NB4 (cell line): ENCODE measurements around the gene SND1.

Source experiments
- POLR2A ChIP-seq: IDR thresholded peaks from 2 replicates; pipeline ENCODE4 v1.6.1; 2011; ENCODE audit warnings: mild to moderate bottlenecking; ENCODE audit not compliant: insufficient read length; ENCODE audit errors: extremely low read depth
- TF ChIP-seq, protein P1 (sequence below): IDR thresholded peaks from one replicate; pipeline ENCODE4 v1.5.1; 2012; ENCODE audit warnings: low read depth, low read length

DNA sequence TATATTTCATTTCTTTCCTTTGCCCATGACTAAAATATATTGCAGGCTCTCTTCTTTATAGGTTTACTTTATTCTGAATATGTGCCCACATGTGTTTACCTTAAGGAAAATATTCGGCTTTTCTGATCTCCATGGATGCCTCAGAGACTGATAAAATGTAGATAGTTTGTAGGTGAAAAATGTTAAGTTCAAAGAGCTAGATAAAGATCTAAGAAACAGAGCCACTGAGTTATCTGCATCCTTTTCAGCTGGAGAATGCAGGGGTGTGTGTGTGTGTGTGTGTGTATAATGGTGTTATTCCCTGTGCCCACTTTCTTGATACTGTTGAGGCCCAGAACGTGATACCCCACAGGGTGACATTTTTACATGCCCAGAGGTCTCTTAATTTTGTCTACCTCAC, 228.5 kb downstream of the SND1 start:
- no peak for TF ChIP-seq POLR2A
- TF ChIP-seq, protein P1, sequence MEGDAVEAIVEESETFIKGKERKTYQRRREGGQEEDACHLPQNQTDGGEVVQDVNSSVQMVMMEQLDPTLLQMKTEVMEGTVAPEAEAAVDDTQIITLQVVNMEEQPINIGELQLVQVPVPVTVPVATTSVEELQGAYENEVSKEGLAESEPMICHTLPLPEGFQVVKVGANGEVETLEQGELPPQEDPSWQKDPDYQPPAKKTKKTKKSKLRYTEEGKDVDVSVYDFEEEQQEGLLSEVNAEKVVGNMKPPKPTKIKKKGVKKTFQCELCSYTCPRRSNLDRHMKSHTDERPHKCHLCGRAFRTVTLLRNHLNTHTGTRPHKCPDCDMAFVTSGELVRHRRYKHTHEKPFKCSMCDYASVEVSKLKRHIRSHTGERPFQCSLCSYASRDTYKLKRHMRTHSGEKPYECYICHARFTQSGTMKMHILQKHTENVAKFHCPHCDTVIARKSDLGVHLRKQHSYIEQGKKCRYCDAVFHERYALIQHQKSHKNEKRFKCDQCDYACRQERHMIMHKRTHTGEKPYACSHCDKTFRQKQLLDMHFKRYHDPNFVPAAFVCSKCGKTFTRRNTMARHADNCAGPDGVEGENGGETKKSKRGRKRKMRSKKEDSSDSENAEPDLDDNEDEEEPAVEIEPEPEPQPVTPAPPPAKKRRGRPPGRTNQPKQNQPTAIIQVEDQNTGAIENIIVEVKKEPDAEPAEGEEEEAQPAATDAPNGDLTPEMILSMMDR = no peak
